H9 (cell line): ENCODE data around the gene RAB25. TPM values are rescaled to one million over a fixed set of nuclear protein-coding genes. Genes with fewer than 3 reads are reported as not detected.

ENCODE experiments used
- DNase-seq: peaks from one replicate; pipeline ENCODE4 v3.0.0-alpha.2; 2017
- H2AFZ ChIP-seq: one replicate; pipeline ENCODE4 v1.6.1; 2013; ENCODE audit warnings: mild to moderate bottlenecking, low read length, control low read depth, moderate library complexity
- H2AK5ac ChIP-seq: 2 replicates; pipeline ENCODE4 v1.6.1; 2013; ENCODE audit warnings: low read length, control low read depth, mixed read lengths; ENCODE audit not compliant: insufficient read length
- H2BK120ac ChIP-seq: one replicate; pipeline ENCODE4 v1.6.1; 2013; ENCODE audit warnings: low read depth, mild to moderate bottlenecking, low read length, control low read depth, inconsistent platforms; ENCODE audit not compliant: poor library complexity, severe bottlenecking
- H2BK12ac ChIP-seq: 2 replicates; pipeline ENCODE4 v1.6.1; 2013; ENCODE audit warnings: low read length, control low read depth, mixed read lengths, low read depth; ENCODE audit not compliant: insufficient read length
- H2BK15ac ChIP-seq: 2 replicates; pipeline ENCODE4 v1.6.1; 2013; ENCODE audit warnings: low read depth, low read length, control low read depth
- H2BK20ac ChIP-seq: one replicate; pipeline ENCODE4 v1.6.1; 2013; ENCODE audit warnings: low read depth, mild to moderate bottlenecking, low read length, control low read depth, inconsistent platforms; ENCODE audit not compliant: poor library complexity, severe bottlenecking
- H2BK5ac ChIP-seq: 2 replicates; pipeline ENCODE4 v1.6.1; 2013; ENCODE audit warnings: low read length, control low read depth, mixed read lengths; ENCODE audit not compliant: insufficient read length
- H3K14ac ChIP-seq: 2 replicates; pipeline ENCODE4 v1.6.1; 2013; ENCODE audit warnings: low read length, control low read depth; ENCODE audit not compliant: insufficient read depth
- H3K18ac ChIP-seq: 2 replicates; pipeline ENCODE4 v1.6.1; 2013; ENCODE audit warnings: low read depth, mild to moderate bottlenecking, mixed read lengths, low read length, control low read depth; ENCODE audit not compliant: insufficient read length
- H3K23ac ChIP-seq: 2 replicates; pipeline ENCODE4 v1.6.1; 2013; ENCODE audit warnings: low read length, control low read depth, mixed read lengths, low read depth; ENCODE audit not compliant: insufficient read length
- H3K23me2 ChIP-seq: 2 replicates; pipeline ENCODE4 v1.6.1; 2013; ENCODE audit warnings: low read depth, mild to moderate bottlenecking, mixed read lengths, low read length, control low read depth; ENCODE audit not compliant: insufficient read length, poor library complexity, severe bottlenecking
- H3K27ac ChIP-seq: 2 replicates; pipeline ENCODE4 v1.5.1; 2013; ENCODE audit warnings: low read length, control low read depth, mixed read lengths, low read depth; ENCODE audit not compliant: insufficient read length
- H3K27me3 ChIP-seq: 2 replicates; pipeline ENCODE4 v1.6.1; 2013; ENCODE audit warnings: low read length, control low read depth, inconsistent platforms; ENCODE audit not compliant: insufficient read depth
- H3K4ac ChIP-seq: 2 replicates; pipeline ENCODE4 v1.6.1; 2013; ENCODE audit warnings: low read depth, mild to moderate bottlenecking, control low read depth, inconsistent platforms, low read length, moderate library complexity
- H3K4me1 ChIP-seq: 2 replicates; pipeline ENCODE4 v1.6.1; 2013; ENCODE audit warnings: low read length, control low read depth, inconsistent platforms; ENCODE audit not compliant: insufficient read depth
- H3K4me2 ChIP-seq: 2 replicates; pipeline ENCODE4 v1.6.1; 2013; ENCODE audit warnings: low read length, control low read depth, mixed read lengths; ENCODE audit not compliant: insufficient read length, insufficient read depth
- H3K56ac ChIP-seq: 2 replicates; pipeline ENCODE4 v1.6.1; 2013; ENCODE audit warnings: low read depth, mild to moderate bottlenecking, mixed read lengths, low read length, control low read depth; ENCODE audit not compliant: insufficient read length
- H3K79me1 ChIP-seq: 2 replicates; pipeline ENCODE4 v1.6.1; 2013; ENCODE audit warnings: low read depth, mild to moderate bottlenecking, moderate library complexity, low read length, control low read depth, inconsistent platforms; ENCODE audit not compliant: insufficient read depth, poor library complexity, severe bottlenecking
- H3K79me2 ChIP-seq: 2 replicates; pipeline ENCODE4 v1.6.1; 2013; ENCODE audit warnings: low read length, control low read depth, inconsistent platforms; ENCODE audit not compliant: insufficient read depth
- H3K9ac ChIP-seq: 2 replicates; pipeline ENCODE4 v1.6.1; 2013; ENCODE audit warnings: low read length, control low read depth, mixed read lengths; ENCODE audit not compliant: insufficient read length; ENCODE audit errors: extremely low read depth
- H3K9me3 ChIP-seq: one replicate; pipeline ENCODE4 v1.6.1; 2013; ENCODE audit warnings: low read depth, low read length, inconsistent platforms; ENCODE audit not compliant: control insufficient read depth
- H3T11ph ChIP-seq: one replicate; pipeline ENCODE4 v1.6.1; 2013; ENCODE audit warnings: mild to moderate bottlenecking, low read length, control low read depth, inconsistent platforms
- H4K20me1 ChIP-seq: one replicate; pipeline ENCODE4 v1.6.1; 2013; ENCODE audit not compliant: control insufficient read depth, insufficient read length, insufficient read depth
- H4K5ac ChIP-seq: 2 replicates; pipeline ENCODE4 v1.6.1; 2013; ENCODE audit warnings: low read depth, mild to moderate bottlenecking, mixed read lengths, low read length, control low read depth; ENCODE audit not compliant: insufficient read length
- H4K8ac ChIP-seq: replicated peaks from 2 replicates; pipeline ENCODE4 v1.6.1; 2013; ENCODE audit warnings: low read length, control low read depth, mixed read lengths, low read depth; ENCODE audit not compliant: insufficient read length
- H4K91ac ChIP-seq: 2 replicates; pipeline ENCODE4 v1.6.1; 2013; ENCODE audit warnings: low read depth, mild to moderate bottlenecking, moderate library complexity, mixed read lengths, low read length, control low read depth; ENCODE audit not compliant: insufficient read length
- H3K27ac Mint-ChIP-seq, 3 experiments: 2 replicates in 2 of 3; 3 replicates in 1 of 3; pipeline ENCODE4 v1.8.0; 2020 to 2021; ENCODE audit warnings: mixed read lengths in 3 of 3, mild to moderate bottlenecking in 1 of 3, moderate library complexity in 1 of 3
- H3K27me3 Mint-ChIP-seq: 2 replicates; pipeline ENCODE4 v1.8.0; 2021; ENCODE audit warnings: low read depth, mild to moderate bottlenecking, moderate library complexity, mixed read lengths
- H3K36me3 Mint-ChIP-seq, 3 experiments: 2 replicates in 2 of 3; 3 replicates in 1 of 3; pipeline ENCODE4 v1.8.0; 2020 to 2021; ENCODE audit warnings: low read depth in 3 of 3, mixed read lengths in 3 of 3; ENCODE audit not compliant: insufficient read depth in 1 of 3
- H3K4me1 Mint-ChIP-seq, 2 experiments: 2 replicates each; pipeline ENCODE4 v1.8.0; 2020; ENCODE audit warnings: mixed read lengths in 2 of 2
- H3K4me3 Mint-ChIP-seq, 2 experiments: 2 replicates in 1 of 2; 3 replicates in 1 of 2; pipeline ENCODE4 v1.8.0; 2020 to 2021; ENCODE audit warnings: mild to moderate bottlenecking in 2 of 2, mixed read lengths in 2 of 2, moderate library complexity in 1 of 2
- H3K9me3 Mint-ChIP-seq, 2 experiments: 2 replicates in 1 of 2; 3 replicates in 1 of 2; pipeline ENCODE4 v1.8.0; 2020; ENCODE audit warnings: mild to moderate bottlenecking in 2 of 2, mixed read lengths in 2 of 2, moderate library complexity in 1 of 2
- WGBS: extraction: QIAGEN DNeasy Blood & Tissue Kit; methylation state at CpG from one replicate; pipeline ENCODE4 v1.1.7; 2013; ENCODE audit warnings: missing lambda C conversion rate, low lambda C conversion rate, mixed read lengths; ENCODE audit not compliant: insufficient read length; ENCODE audit errors: extremely low coverage; 5-methylcytosine and 5-hydroxymethylcytosine counted together
- total RNA-seq: library from RNA; stranded (reverse); gene quantifications from 2 replicates; pipeline ENCODE4 v1.2.1, GENCODE V29; 2021
- TF ChIP-seq, protein P1 (sequence below): fragments of 200-600 bp; sonication (generic); conservative IDR thresholded peaks from 3 replicates; pipeline ENCODE4 v1.8.0; 2021; ENCODE audit warnings: antibody characterized with exemption, mild to moderate bottlenecking

The RAB25 gene
- total RNA-seq, 1 experiment from 2014 or later: 43.1 TPM

DNA sequence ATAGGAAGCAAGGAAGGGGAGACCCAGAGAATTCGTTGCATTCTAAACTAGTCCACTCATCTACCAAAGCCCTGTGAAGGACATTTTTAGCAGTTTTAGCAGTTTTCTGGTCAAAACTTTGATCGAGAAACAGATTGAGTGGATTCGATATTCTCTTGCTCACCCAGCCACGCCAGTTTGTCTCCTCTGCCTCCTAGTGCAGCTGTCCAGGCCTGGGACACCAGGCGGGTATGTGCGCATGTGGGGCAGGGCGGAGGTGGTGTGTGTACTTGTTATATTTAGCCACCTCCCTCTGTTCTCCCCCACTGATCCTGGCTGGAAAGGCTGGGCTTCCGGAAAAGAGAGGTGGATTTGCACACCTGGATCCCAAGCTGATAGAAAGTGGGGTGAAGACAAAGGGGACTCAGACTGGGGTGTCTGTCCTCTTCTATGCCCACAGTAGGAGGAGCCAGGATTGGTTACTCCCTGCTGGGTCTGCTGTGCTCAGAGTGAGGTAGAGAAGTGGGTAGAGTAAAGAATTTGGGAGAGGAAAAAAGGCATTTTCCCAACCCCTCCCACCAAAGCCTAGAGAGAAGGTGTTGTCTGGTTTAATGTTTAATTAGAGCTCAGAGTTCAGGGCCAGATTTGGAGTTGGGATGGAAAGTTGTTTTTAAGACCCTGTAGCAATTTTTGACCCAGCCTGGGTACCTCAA, 57.4 kb downstream of the RAB25 start:
- Histone ChIP-seq H3K79me1 (no peaks in the 10 kb centered on the region), H3K9ac (no peak overlapping the region), H4K8ac (no peak overlapping the region), H3K18ac (no peak overlapping the region), H3K9me3 (no peaks in the 10 kb centered on the region), H3K27ac (no peak overlapping the region), H2BK12ac (no peak overlapping the region), H4K5ac (no peak overlapping the region), H3K56ac (no peak overlapping the region), H2BK15ac (no peak overlapping the region), H3T11ph (no peak overlapping the region), H2BK20ac (no peak overlapping the region), H2BK120ac (no peak overlapping the region), H2AK5ac (no peak overlapping the region), H3K4me1 (peaks cover 2% of the 10 kb centered on the region; the same call in 1 of the 2 replicates), H3K23me2 (peaks cover 13% of the 10 kb centered on the region), H3K23ac (no peak overlapping the region), H2AFZ (no peak overlapping the region), H3K14ac (no peak overlapping the region), H2BK5ac (no peak overlapping the region), H4K91ac (no peak overlapping the region), H4K20me1 (no peaks in the 10 kb centered on the region), H3K27me3 (no peaks in the 10 kb centered on the region), H3K4ac (no peak overlapping the region), H3K79me2 (no peaks in the 10 kb centered on the region), H3K4me2 (no peak overlapping the region)
- Mint-ChIP-seq H3K4me3 (no peak overlapping the region), H3K36me3 (peaks cover 0 to 9% (median 2%) of the 10 kb centered on the region in 3 experiments; a peak in 3 of 7 replicates), H3K4me1 (peaks cover 58 to 69% of the 10 kb centered on the region in 2 experiments), H3K27me3 (peaks cover 4% of the 10 kb centered on the region), H3K9me3 (no peaks in the 10 kb centered on the region; a peak in 1 of 5 replicates), H3K27ac (no peak overlapping the region)
- no peak for DNase-seq
- TF ChIP-seq, protein P1, sequence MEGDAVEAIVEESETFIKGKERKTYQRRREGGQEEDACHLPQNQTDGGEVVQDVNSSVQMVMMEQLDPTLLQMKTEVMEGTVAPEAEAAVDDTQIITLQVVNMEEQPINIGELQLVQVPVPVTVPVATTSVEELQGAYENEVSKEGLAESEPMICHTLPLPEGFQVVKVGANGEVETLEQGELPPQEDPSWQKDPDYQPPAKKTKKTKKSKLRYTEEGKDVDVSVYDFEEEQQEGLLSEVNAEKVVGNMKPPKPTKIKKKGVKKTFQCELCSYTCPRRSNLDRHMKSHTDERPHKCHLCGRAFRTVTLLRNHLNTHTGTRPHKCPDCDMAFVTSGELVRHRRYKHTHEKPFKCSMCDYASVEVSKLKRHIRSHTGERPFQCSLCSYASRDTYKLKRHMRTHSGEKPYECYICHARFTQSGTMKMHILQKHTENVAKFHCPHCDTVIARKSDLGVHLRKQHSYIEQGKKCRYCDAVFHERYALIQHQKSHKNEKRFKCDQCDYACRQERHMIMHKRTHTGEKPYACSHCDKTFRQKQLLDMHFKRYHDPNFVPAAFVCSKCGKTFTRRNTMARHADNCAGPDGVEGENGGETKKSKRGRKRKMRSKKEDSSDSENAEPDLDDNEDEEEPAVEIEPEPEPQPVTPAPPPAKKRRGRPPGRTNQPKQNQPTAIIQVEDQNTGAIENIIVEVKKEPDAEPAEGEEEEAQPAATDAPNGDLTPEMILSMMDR: no peak
- WGBS: no CpG with 5 or more reads among the region's 8 CpGs
